ENCODE results near the gene PRIM1. TPM values are rescaled to one million over a fixed set of nuclear protein-coding genes. Genes with fewer than 3 reads are reported as not detected.

The PRIM1 gene
- total RNA-seq = 12.1 and 20.8 TPM in 2 replicates

GRCh38 chr12:56751712-56752598 is at the start of gene PRIM1:
Gene PRIM1, minus strand, starts transcription at chr12:56752323. Its CDS starts 25 bp downstream, at chr12:56752298.

GRCh38 chr12:56724972-56725722 is 27.0 kb downstream of the PRIM1 start, which contains the start of gene NACA:
Gene NACA, minus strand, starts transcription at chr12:56725299. Its CDS starts 778 bp downstream, at chr12:56724521.

GRCh38 chr12:56688129-56688845 is 63.8 kb downstream of the PRIM1 start, which contains the start of gene PTGES3:
Gene PTGES3, minus strand, starts transcription at chr12:56688284. Its CDS starts 285 bp downstream, at chr12:56687999.

Other genes with a start within 250 kb of the PRIM1 start
- 16.9 and 18.7 TPM in 2 replicates for gene RBMS2, start 230.5 kb downstream of the PRIM1 start, total RNA-seq
- gene BAZ2A, start 122.0 kb downstream of the PRIM1 start, total RNA-seq = 27.8 and 50.8 TPM in 2 replicates
- gene ATP5F1B, start 106.3 kb downstream of the PRIM1 start, total RNA-seq = 475 and 702 TPM in 2 replicates
- gene PTGES3, start 64.0 kb downstream of the PRIM1 start, total RNA-seq = 74.3 and 126 TPM in 2 replicates
- gene NACA, start 27.0 kb downstream of the PRIM1 start, total RNA-seq = 1,247 and 1,341 TPM in 2 replicates
- 0.31 and 1.3 TPM in 2 replicates for gene HSD17B6, start 11.0 kb upstream of the PRIM1 start, total RNA-seq
- gene SDR9C7, start 182.1 kb upstream of the PRIM1 start, total RNA-seq = 0.31 and 0.57 TPM in 2 replicates
- 0.16 TPM in 1 of 2 replicates, not detected in the other for gene RDH16, start 205.3 kb upstream of the PRIM1 start, total RNA-seq